Endodermal cell (in vitro differentiated cells): ENCODE data around the gene CDH6. TPM values are rescaled to one million over a fixed set of nuclear protein-coding genes. Genes with fewer than 3 reads are reported as not detected.

ENCODE experiments used
- DNase-seq: peaks from one replicate; pipeline ENCODE4 v3.0.0-alpha.2; 2017
- H3K27ac ChIP-seq: 2 replicates; pipeline ENCODE4 v1.5.1; 2013; ENCODE audit warnings: mild to moderate bottlenecking, low read depth, low read length, moderate library complexity
- H3K27me3 ChIP-seq: 2 replicates; pipeline ENCODE4 v1.6.1; 2013; ENCODE audit warnings: mild to moderate bottlenecking, low read length, moderate library complexity; ENCODE audit not compliant: insufficient read depth, control insufficient read depth, poor library complexity, severe bottlenecking
- H3K36me3 ChIP-seq: 2 replicates; pipeline ENCODE4 v1.7.0; 2013; ENCODE audit warnings: mild to moderate bottlenecking, low read length, moderate library complexity; ENCODE audit not compliant: control insufficient read depth, insufficient read depth
- H3K4me1 ChIP-seq: one replicate; pipeline ENCODE4 v1.7.0; 2013; ENCODE audit warnings: low read length; ENCODE audit not compliant: control insufficient read depth, insufficient read depth
- H3K4me3 ChIP-seq: 2 replicates; pipeline ENCODE4 v1.5.1; 2013; ENCODE audit warnings: mild to moderate bottlenecking, low read length, moderate library complexity
- H3K9ac ChIP-seq: 2 replicates; pipeline ENCODE4 v1.6.1; 2013; ENCODE audit warnings: mild to moderate bottlenecking, low read length, moderate library complexity; ENCODE audit not compliant: poor library complexity, severe bottlenecking; ENCODE audit errors: extremely low read depth
- H3K9me3 ChIP-seq: 2 replicates; pipeline ENCODE4 v1.6.1; 2013; ENCODE audit warnings: mild to moderate bottlenecking, low read length, moderate library complexity; ENCODE audit not compliant: control insufficient read depth
- H3K27ac Mint-ChIP-seq: 2 replicates; pipeline ENCODE4 v1.8.0; 2020; ENCODE audit warnings: mixed read lengths
- H3K27me3 Mint-ChIP-seq: 2 replicates; pipeline ENCODE4 v1.8.0; 2021; ENCODE audit warnings: mild to moderate bottlenecking, mixed read lengths; ENCODE audit not compliant: insufficient read depth
- H3K36me3 Mint-ChIP-seq: 2 replicates; pipeline ENCODE4 v1.8.0; 2020; ENCODE audit warnings: low read depth, mixed read lengths
- H3K4me1 Mint-ChIP-seq: 2 replicates; pipeline ENCODE4 v1.8.0; 2020; ENCODE audit warnings: mixed read lengths
- H3K4me3 Mint-ChIP-seq: 2 replicates; pipeline ENCODE4 v1.8.0; 2020; ENCODE audit warnings: mild to moderate bottlenecking, moderate library complexity, mixed read lengths
- H3K9me3 Mint-ChIP-seq: 2 replicates; pipeline ENCODE4 v1.8.0; 2020; ENCODE audit warnings: mild to moderate bottlenecking, mixed read lengths
- CTCF ChIP-seq: fragments of 200-600 bp; sonication (generic); conservative IDR thresholded peaks from 2 replicates; pipeline ENCODE4 v1.5.0; 2021; ENCODE audit warnings: antibody characterized with exemption, mild to moderate bottlenecking
- WGBS, 2 experiments: methylation state at CpG; one replicate each; pipeline versions ENCODE4 v1.1.5 to v1.1.7; 2013; ENCODE audit warnings: missing lambda C conversion rate in 2 of 2, mixed read lengths in 1 of 2; ENCODE audit not compliant: insufficient coverage in 1 of 2, insufficient read length in 1 of 2; 5-methylcytosine and 5-hydroxymethylcytosine counted together
- total RNA-seq, 2 donors: library from RNA; stranded (reverse); fragmentation: NEBNext Ultra II Directional in 1 of 2; extraction: Animal tissue kit (Norgen Biotek cat#: 25700) in 1 of 2; gene quantifications; 2 replicates in 1 of 2; 3 replicates in 1 of 2; pipeline ENCODE4 v1.2.1, GENCODE V29; 2021

Gene CDH6
- total RNA-seq, 2 donors from 2014 or later: 1.1 TPM

- no peak overlapping the region for H3K27ac Mint-ChIP-seq
- no peaks in the 10 kb centered on the region for H3K27me3 ChIP-seq
- H3K9me3 Mint-ChIP-seq: no peaks in the 10 kb centered on the region
- H3K4me1 ChIP-seq: no peaks in the 10 kb centered on the region
- no peaks in the 10 kb centered on the region for H3K36me3 ChIP-seq
- no peak overlapping the region for H3K27ac ChIP-seq
- H3K9me3 ChIP-seq: no peaks in the 10 kb centered on the region
- no peak for TF ChIP-seq CTCF
- H3K4me3 Mint-ChIP-seq: no peak overlapping the region
- H3K4me3 ChIP-seq: no peak overlapping the region
- no peak overlapping the region for H3K9ac ChIP-seq
- H3K4me1 Mint-ChIP-seq: no peaks in the 10 kb centered on the region
- WGBS, 2 experiments: 94 to 96% methylated on average over 7 of the region's 7 CpGs
- DNase-seq: no peak
- no peaks in the 10 kb centered on the region for H3K36me3 Mint-ChIP-seq
- no peaks in the 10 kb centered on the region for H3K27me3 Mint-ChIP-seq
Observed at GRCh38 chr5:31169379-31169778, 24.1 kb upstream of the CDH6 start.

- Mint-ChIP-seq H3K27ac (no peak overlapping the region), H3K9me3 (no peaks in the 10 kb centered on the region), H3K36me3 (no peaks in the 10 kb centered on the region), H3K27me3 (no peaks in the 10 kb centered on the region), H3K4me1 (no peaks in the 10 kb centered on the region), H3K4me3 (no peak overlapping the region)
- TF ChIP-seq CTCF: no peak
- Histone ChIP-seq H3K36me3 (no peaks in the 10 kb centered on the region), H3K4me1 (no peaks in the 10 kb centered on the region), H3K27ac (no peak overlapping the region), H3K9me3 (no peaks in the 10 kb centered on the region), H3K9ac (no peak overlapping the region), H3K27me3 (no peaks in the 10 kb centered on the region), H3K4me3 (no peak overlapping the region)
- DNase-seq: no peak
Observed at GRCh38 chr5:31172881-31173280, 20.6 kb upstream of the CDH6 start.

DNA sequence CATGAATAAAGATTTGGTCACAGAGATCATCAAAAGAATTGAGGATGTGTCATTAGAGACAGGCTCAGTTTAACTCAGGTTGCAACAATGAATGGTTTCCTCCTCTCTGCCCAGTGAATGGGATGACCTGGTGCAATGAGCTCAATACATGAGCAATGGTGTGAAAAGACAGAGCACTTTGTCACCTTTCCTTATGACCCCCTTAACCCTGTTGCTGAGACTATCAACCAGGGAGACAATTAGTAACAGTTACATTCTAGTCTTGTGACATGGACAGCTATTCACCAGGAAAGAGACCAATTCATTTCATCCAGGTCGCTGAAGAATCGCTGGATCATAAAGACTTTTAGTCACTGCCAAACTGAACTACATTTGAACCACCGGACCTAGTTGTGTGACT, 19.9 kb upstream of the CDH6 start:
- Mint-ChIP-seq H3K36me3 (no peaks in the 10 kb centered on the region), H3K9me3 (no peaks in the 10 kb centered on the region), H3K4me1 (no peaks in the 10 kb centered on the region), H3K27me3 (no peaks in the 10 kb centered on the region), H3K27ac (no peak overlapping the region), H3K4me3 (no peak overlapping the region)
- WGBS, 2 experiments: 62 to 95% methylated on average over 2 to 3 of the region's 3 CpGs
- no peak for DNase-seq
- no peak overlapping the region for H3K4me3 ChIP-seq
- no peak for TF ChIP-seq CTCF
- no peak overlapping the region for H3K9ac ChIP-seq
- H3K9me3 ChIP-seq: no peaks in the 10 kb centered on the region
- no peaks in the 10 kb centered on the region for H3K36me3 ChIP-seq
- H3K4me1 ChIP-seq: no peaks in the 10 kb centered on the region
- no peak overlapping the region for H3K27ac ChIP-seq
- H3K27me3 ChIP-seq: no peaks in the 10 kb centered on the region
